IMR-90 (cell line): ENCODE results near the gene C12orf56. TPM values are rescaled to one million over a fixed set of nuclear protein-coding genes. Genes with fewer than 3 reads are reported as not detected.

Experiments used
- ATAC-seq: fragments of 200-7000 bp; cut with Tn5 transposase; 2 replicates; pipeline ENCODE4 v1.9.1; 2020; ENCODE audit warnings: low read depth, mild to moderate bottlenecking, moderate library complexity
- BruUV-seq: library from RNA; stranded (reverse); fragments of 400-500 nt; replicated peaks from 2 replicates; lab custom pipeline; 2021; lab: Mats Ljungman, UMichigan
- CTCF ChIA-PET: fragments of 300-600 bp; formaldehyde crosslinking; extraction: SDS; loops from one replicate; lab custom pipeline; 2021; ENCODE audit warnings: antibody characterized with exemption; lab: Yijun Ruan, JAX
- POLR2A ChIA-PET: fragments of 300-600 bp; sonication (Branson Sonifier 250); formaldehyde crosslinking; loops from one replicate; lab custom pipeline; 2022; ENCODE audit warnings: antibody characterized with exemption; ENCODE audit not compliant: unreplicated experiment; lab: Charles Lee
- DNase-seq: peaks from one replicate; pipeline ENCODE4 v3.0.0; 2013
- H2AFZ ChIP-seq: replicated peaks from 2 replicates; pipeline ENCODE3; 2013; ENCODE audit warnings: low read length, mild to moderate bottlenecking; ENCODE audit not compliant: poor library complexity
- H2AK5ac ChIP-seq: 2 replicates; pipeline ENCODE4 v1.6.1; 2013; ENCODE audit warnings: low read depth, low read length, inconsistent platforms
- H2AK9ac ChIP-seq: replicated peaks from 2 replicates; pipeline ENCODE3; 2013; ENCODE audit warnings: mild to moderate bottlenecking, low read depth, low read length, moderate library complexity; ENCODE audit not compliant: poor library complexity
- H2BK120ac ChIP-seq: 2 replicates; pipeline ENCODE4 v1.6.1; 2013; ENCODE audit warnings: low read depth, low read length, inconsistent platforms
- H2BK15ac ChIP-seq: 3 replicates; pipeline ENCODE4 v1.6.1; 2013; ENCODE audit warnings: low read depth, low read length, inconsistent platforms
- H2BK20ac ChIP-seq: 2 replicates; pipeline ENCODE4 v1.6.1; 2013; ENCODE audit warnings: low read depth, mild to moderate bottlenecking, inconsistent platforms, low read length, moderate library complexity
- H2BK5ac ChIP-seq: 2 replicates; pipeline ENCODE4 v1.6.1; 2013; ENCODE audit warnings: mild to moderate bottlenecking, low read depth, low read length, inconsistent platforms; ENCODE audit not compliant: poor library complexity, severe bottlenecking
- H3K14ac ChIP-seq: replicated peaks from 2 replicates; pipeline ENCODE4 v1.6.1; 2013; ENCODE audit warnings: low read depth, low read length, inconsistent platforms
- H3K18ac ChIP-seq: 2 replicates; pipeline ENCODE4 v1.6.1; 2013; ENCODE audit warnings: low read depth, low read length, control low read depth
- H3K23ac ChIP-seq: 2 replicates; pipeline ENCODE4 v1.6.1; 2013; ENCODE audit warnings: low read depth, low read length, inconsistent platforms
- H3K27ac ChIP-seq: 2 replicates; pipeline ENCODE4 v1.5.1; 2013; ENCODE audit warnings: mild to moderate bottlenecking, control low read depth, low read length; ENCODE audit not compliant: insufficient read depth
- H3K27me3 ChIP-seq: 2 replicates; pipeline ENCODE4 v1.6.1; 2013; ENCODE audit warnings: low read length; ENCODE audit not compliant: control insufficient read depth, insufficient read depth
- H3K36me3 ChIP-seq: 2 replicates; pipeline ENCODE4 v1.6.1; 2013; ENCODE audit warnings: low read length, mixed read lengths; ENCODE audit not compliant: control insufficient read depth, insufficient read depth
- H3K4ac ChIP-seq: 2 replicates; pipeline ENCODE4 v1.6.1; 2013; ENCODE audit warnings: low read depth, low read length, inconsistent platforms
- H3K4me1 ChIP-seq: 2 replicates; pipeline ENCODE4 v1.6.1; 2013; ENCODE audit warnings: low read length, mixed read lengths; ENCODE audit not compliant: control insufficient read depth, insufficient read depth
- H3K4me2 ChIP-seq: 2 replicates; pipeline ENCODE4 v1.6.1; 2013; ENCODE audit warnings: low read depth, mild to moderate bottlenecking, control low read depth, low read length, moderate library complexity
- H3K4me3 ChIP-seq: 2 replicates; pipeline ENCODE4 v1.5.1; 2013; ENCODE audit warnings: low read depth, mild to moderate bottlenecking, control low read depth, low read length, moderate library complexity; ENCODE audit not compliant: insufficient read depth
- H3K56ac ChIP-seq: 2 replicates; pipeline ENCODE4 v1.6.1; 2013; ENCODE audit warnings: low read length, inconsistent platforms; ENCODE audit not compliant: insufficient read depth; ENCODE audit errors: extremely low read depth
- H3K79me1 ChIP-seq, 2 experiments: 2 replicates each; pipeline ENCODE4 v1.6.1; 2013; ENCODE audit warnings: low read length in 2 of 2, inconsistent platforms in 1 of 2, low read depth in 1 of 2
- H3K9ac ChIP-seq: 2 replicates; pipeline ENCODE4 v1.6.1; 2013; ENCODE audit warnings: low read depth, low read length, control low read depth
- H3K9me1 ChIP-seq: 2 replicates; pipeline ENCODE4 v1.6.1; 2013; ENCODE audit warnings: low read length, inconsistent platforms; ENCODE audit not compliant: insufficient read depth
- H3K9me3 ChIP-seq: 2 replicates; pipeline ENCODE4 v1.6.1; 2013; ENCODE audit warnings: low read length; ENCODE audit not compliant: control insufficient read depth, insufficient read depth
- H4K20me1 ChIP-seq: 2 replicates; pipeline ENCODE4 v1.6.1; 2013; ENCODE audit warnings: low read length, inconsistent platforms; ENCODE audit not compliant: insufficient read depth
- H4K5ac ChIP-seq: 2 replicates; pipeline ENCODE4 v1.6.1; 2013; ENCODE audit warnings: mild to moderate bottlenecking, low read depth, low read length, control low read depth
- H4K8ac ChIP-seq, 2 experiments: 2 replicates each; pipeline ENCODE4 v1.6.1; 2013; ENCODE audit warnings: low read depth in 2 of 2, low read length in 2 of 2, control low read depth in 1 of 2, inconsistent platforms in 1 of 2
- H4K91ac ChIP-seq: 2 replicates; pipeline ENCODE4 v1.6.1; 2013; ENCODE audit warnings: low read depth, low read length, inconsistent platforms; ENCODE audit not compliant: insufficient read depth
- BHLHE40 ChIP-seq: fragments of 150-350 bp; IDR thresholded peaks from 2 replicates; pipeline ENCODE4 v1.6.1; 2016; ENCODE audit warnings: mild to moderate bottlenecking, low read depth, low read length
- CEBPB ChIP-seq: IDR thresholded peaks from 2 replicates; pipeline ENCODE4 v1.6.1; 2012; ENCODE audit warnings: low read depth, low read length, improper control_type of control experiment
- CTCF ChIP-seq: conservative IDR thresholded peaks from 2 replicates; pipeline ENCODE4 v1.5.1; 2012; ENCODE audit warnings: mild to moderate bottlenecking, low read depth, low read length, improper control_type of control experiment
- ELK1 ChIP-seq: fragments of 150-350 bp; IDR thresholded peaks from 2 replicates; pipeline ENCODE4 v1.6.1; 2016; ENCODE audit warnings: low read depth, mild to moderate bottlenecking, low read length, moderate library complexity, borderline replicate concordance
- FOS ChIP-seq: fragments of 150-350 bp; IDR thresholded peaks from 2 replicates; pipeline ENCODE4 v1.6.1; 2016; ENCODE audit warnings: low read depth, low read length
- RFX5 ChIP-seq: IDR thresholded peaks from 2 replicates; pipeline ENCODE4 v1.8.0; 2012; ENCODE audit warnings: low read depth, mild to moderate bottlenecking, low read length, moderate library complexity
- SMC3 ChIP-seq: fragments of 150-350 bp; IDR thresholded peaks from 2 replicates; pipeline ENCODE4 v1.6.1; 2016; ENCODE audit warnings: low read depth, mild to moderate bottlenecking, antibody characterized with exemption, low read length, moderate library complexity
- USF2 ChIP-seq: fragments of 150-350 bp; IDR thresholded peaks from 2 replicates; pipeline ENCODE4 v1.6.1; 2017; ENCODE audit warnings: mild to moderate bottlenecking, antibody characterized with exemption, low read length, low read depth
- WGBS, 2 experiments: methylation state at CpG; one replicate each; pipeline versions ENCODE4 v1.1.5 to v1.1.7; 2013; ENCODE audit warnings: missing lambda C conversion rate in 2 of 2; ENCODE audit not compliant: insufficient read length in 1 of 2; ENCODE audit errors: extremely low coverage in 2 of 2; 5-methylcytosine and 5-hydroxymethylcytosine counted together
- dilution Hi-C: fragments of 300-500 bp; cut with HindIII; formaldehyde crosslinking; loops from one replicate; pipeline ENCODE4 v1.14.3; 2018; ENCODE audit warnings: low sequenced_read_pairs; ENCODE audit not compliant: unreplicated experiment
- in situ Hi-C: fragments of 300-500 bp; cut with MboI; formaldehyde crosslinking; loops from 3 replicates; pipeline ENCODE4 v1.14.3; 2019; ENCODE audit warnings: low sequenced_read_pairs, inconsistent platforms, mixed read lengths
- intact Hi-C: fragments of 100-400 bp; cut with micrococcal nuclease; formaldehyde crosslinking; loops from 2 replicates; pipeline ENCODE4 v1.10.0; 2022
- polyA plus RNA-seq, 3 experiments: library from polyadenylated mRNA; depleted of rRNA; stranded (reverse); fragments of >200 nt; gene quantifications; 2 replicates each; pipeline ENCODE4 v1.2.3, GENCODE V29; 2012; ENCODE audit warnings: low replicate concordance in 1 of 3
- total RNA-seq: library from RNA; depleted of rRNA; stranded (reverse); fragments of >200 nt; gene quantifications from 2 replicates; pipeline ENCODE4 v1.2.3, GENCODE V29; 2012

Gene C12orf56
- total and polyA plus RNA-seq, 2 of the 4 experiments (the other 2 are of a cell fraction): 0.09 TPM; not detected in 1

GRCh38 chr12:64221651-64222008, 168.9 kb downstream of the C12orf56 start (continued):
- TF ChIP-seq CEBPB (no peak), CTCF (no peak), RFX5 (no peak), BHLHE40 (no peak)

GRCh38 chr12:64220046-64220445, 170.5 kb downstream of the C12orf56 start:
- no peak overlapping the region for H3K18ac ChIP-seq
- no peak overlapping the region for H3K4me2 ChIP-seq
- no peak overlapping the region for H2AK5ac ChIP-seq
- peak overlapping the region; percentile 3; the same call in 1 of the 3 replicates for H2BK15ac ChIP-seq
- H3K27ac ChIP-seq: no peak overlapping the region
- H4K5ac ChIP-seq: no peak overlapping the region
- no peak overlapping the region for H2AK9ac ChIP-seq
- no peak for TF ChIP-seq FOS
- TF ChIP-seq CTCF: no peak
- no peak for TF ChIP-seq ELK1
- TF ChIP-seq SMC3: no peak
- no peak for TF ChIP-seq USF2
- H3K36me3 ChIP-seq: no peaks in the 10 kb centered on the region
- peaks cover 3% of the 10 kb centered on the region; the same call in 1 of the 2 replicates for H3K9me1 ChIP-seq
- H2BK20ac ChIP-seq: no peak overlapping the region
- H4K91ac ChIP-seq: no peak overlapping the region
- BruUV-seq: no TSS peak
- ChIA-PET POLR2A (no interaction called here), CTCF (interaction anchor here (0.6 kb wide), 1 partner anchor 547 kb away, joined by 3 read pairs; no protein-coding TSS in a partner anchor)
- H3K14ac ChIP-seq: 0 out of 2 replicates have a peak overlapping the region, but pooled peaks have one; percentile 12
- no peak overlapping the region for H3K9ac ChIP-seq
- in situ Hi-C loops (no loop called here), intact Hi-C loops (loop anchor here (10.0 kb wide), 2 partner anchors 105 to 1935 kb away; no protein-coding TSS in a partner anchor), dilution Hi-C loops (no loop called here)
- no peak overlapping the region for H3K4me3 ChIP-seq
- peaks cover 2 to 17% of the 10 kb centered on the region in 2 experiments; a peak in 3 of 4 replicates for H3K79me1 ChIP-seq
- no peak overlapping the region for H4K8ac ChIP-seq
- no peak overlapping the region for H2AFZ ChIP-seq
- 0 out of 2 replicates have a peak overlapping the region, but pooled peaks have one; percentile 56 for H3K4ac ChIP-seq
- H2BK120ac ChIP-seq: no peak overlapping the region
- ATAC-seq: no peak
- no peak overlapping the region for H3K56ac ChIP-seq
- WGBS, 2 experiments: no CpG with 5 or more reads among the region's 3 CpGs
- H2BK5ac ChIP-seq: no peak overlapping the region
- no peak overlapping the region; the same call in 1 of the 2 replicates for H3K23ac ChIP-seq
- H3K9me3 ChIP-seq: no peaks in the 10 kb centered on the region
- H4K20me1 ChIP-seq: no peaks in the 10 kb centered on the region
- H3K4me1 ChIP-seq: no peaks in the 10 kb centered on the region; the same call in 1 of the 2 replicates
- H3K27me3 ChIP-seq: no peaks in the 10 kb centered on the region
- DNase-seq: no peak
